Measurements from ENCODE around the gene STH. TPM values are rescaled to one million over a fixed set of nuclear protein-coding genes. Genes with fewer than 3 reads are reported as not detected.
A peak's percentile ranks its signal among the peaks of the same experiment; 100 is the strongest.

The STH gene
- total RNA-seq, 1 donor from 2014 or later = not detected

DNA sequence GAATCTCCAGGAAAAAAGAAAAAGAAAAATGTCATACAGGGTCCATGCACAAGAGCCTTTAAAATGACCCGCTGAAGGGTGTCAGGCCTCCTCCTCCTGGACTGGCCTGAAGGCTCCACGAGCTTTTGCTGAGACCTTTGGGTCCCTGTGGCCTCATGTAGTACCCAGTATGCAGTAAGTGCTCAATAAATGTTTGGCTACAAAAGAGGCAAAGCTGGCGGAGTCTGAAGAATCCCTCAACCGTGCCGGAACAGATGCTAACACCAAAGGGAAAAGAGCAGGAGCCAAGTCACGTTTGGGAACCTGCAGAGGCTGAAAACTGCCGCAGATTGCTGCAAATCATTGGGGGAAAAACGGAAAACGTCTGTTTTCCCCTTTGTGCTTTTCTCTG lies 845 bp downstream of the STH start:
- Mint-ChIP-seq H3K27me3 (ENCODE audit: low read depth) (no peaks in the 10 kb centered on the region), H3K4me1 (ENCODE audit: low read depth) (peaks cover 18% of the 10 kb centered on the region), H3K36me3 (ENCODE audit: low read depth) (no peaks in the 10 kb centered on the region), H3K27ac (ENCODE audit: unreplicated experiment) (no peak overlapping the region), H3K9me3 (ENCODE audit: low read depth) (no peaks in the 10 kb centered on the region), H3K4me3 (ENCODE audit: unreplicated experiment) (no peak overlapping the region)
- TF ChIP-seq, protein P1, sequence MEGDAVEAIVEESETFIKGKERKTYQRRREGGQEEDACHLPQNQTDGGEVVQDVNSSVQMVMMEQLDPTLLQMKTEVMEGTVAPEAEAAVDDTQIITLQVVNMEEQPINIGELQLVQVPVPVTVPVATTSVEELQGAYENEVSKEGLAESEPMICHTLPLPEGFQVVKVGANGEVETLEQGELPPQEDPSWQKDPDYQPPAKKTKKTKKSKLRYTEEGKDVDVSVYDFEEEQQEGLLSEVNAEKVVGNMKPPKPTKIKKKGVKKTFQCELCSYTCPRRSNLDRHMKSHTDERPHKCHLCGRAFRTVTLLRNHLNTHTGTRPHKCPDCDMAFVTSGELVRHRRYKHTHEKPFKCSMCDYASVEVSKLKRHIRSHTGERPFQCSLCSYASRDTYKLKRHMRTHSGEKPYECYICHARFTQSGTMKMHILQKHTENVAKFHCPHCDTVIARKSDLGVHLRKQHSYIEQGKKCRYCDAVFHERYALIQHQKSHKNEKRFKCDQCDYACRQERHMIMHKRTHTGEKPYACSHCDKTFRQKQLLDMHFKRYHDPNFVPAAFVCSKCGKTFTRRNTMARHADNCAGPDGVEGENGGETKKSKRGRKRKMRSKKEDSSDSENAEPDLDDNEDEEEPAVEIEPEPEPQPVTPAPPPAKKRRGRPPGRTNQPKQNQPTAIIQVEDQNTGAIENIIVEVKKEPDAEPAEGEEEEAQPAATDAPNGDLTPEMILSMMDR (IDR thresholded peaks at IDR 0.05) = no peak
- DNase-seq (ENCODE audit: low spot score) = no peak

DNA sequence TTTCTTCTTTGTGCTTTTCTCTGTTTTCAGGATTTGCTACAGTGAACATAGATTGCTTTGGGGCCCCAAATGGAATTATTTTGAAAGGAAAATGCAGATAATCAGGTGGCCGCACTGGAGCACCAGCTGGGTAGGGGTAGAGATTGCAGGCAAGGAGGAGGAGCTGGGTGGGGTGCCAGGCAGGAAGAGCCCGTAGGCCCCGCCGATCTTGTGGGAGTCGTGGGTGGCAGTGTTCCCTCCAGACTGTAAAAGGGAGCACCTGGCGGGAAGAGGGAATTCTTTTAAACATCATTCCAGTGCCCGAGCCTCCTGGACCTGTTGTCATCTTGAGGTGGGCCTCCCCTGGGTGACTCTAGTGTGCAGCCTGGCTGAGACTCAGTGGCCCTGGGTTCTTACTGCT lies 1.2 kb downstream of the STH start:
- TF ChIP-seq, protein P1 (IDR thresholded peaks at IDR 0.05) = no peak
- Mint-ChIP-seq H3K36me3 (ENCODE audit: low read depth) (no peaks in the 10 kb centered on the region), H3K9me3 (ENCODE audit: low read depth) (no peaks in the 10 kb centered on the region), H3K4me3 (ENCODE audit: unreplicated experiment) (no peak overlapping the region), H3K4me1 (ENCODE audit: low read depth) (peaks cover 18% of the 10 kb centered on the region), H3K27ac (ENCODE audit: unreplicated experiment) (no peak overlapping the region), H3K27me3 (ENCODE audit: low read depth) (no peaks in the 10 kb centered on the region)
- no peak for DNase-seq (ENCODE audit: low spot score)

DNA sequence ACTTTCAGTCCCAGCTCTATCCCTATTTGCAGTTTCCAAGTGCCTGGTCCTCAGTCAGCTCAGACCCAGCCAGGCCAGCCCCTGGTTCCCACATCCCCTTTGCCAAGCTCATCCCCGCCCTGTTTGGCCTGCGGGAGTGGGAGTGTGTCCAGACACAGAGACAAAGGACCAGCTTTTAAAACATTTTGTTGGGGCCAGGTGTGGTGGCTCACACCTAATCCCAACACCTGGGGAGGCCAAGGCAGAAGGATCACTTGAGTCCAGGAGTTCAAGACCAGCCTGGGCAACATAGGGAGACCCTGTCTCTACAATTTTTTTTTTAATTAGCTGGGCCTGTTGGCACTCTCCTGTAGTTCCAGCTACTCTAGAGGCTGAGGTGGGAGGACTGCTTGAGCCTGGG lies 1.7 kb downstream of the STH start:
- H3K9me3 Mint-ChIP-seq (ENCODE audit: low read depth) = no peaks in the 10 kb centered on the region
- H3K4me3 Mint-ChIP-seq (ENCODE audit: unreplicated experiment) = no peak overlapping the region
- TF ChIP-seq, protein P1 (IDR thresholded peaks at IDR 0.05) = no peak
- H3K27ac Mint-ChIP-seq (ENCODE audit: unreplicated experiment) = no peak overlapping the region
- H3K36me3 Mint-ChIP-seq (ENCODE audit: low read depth) = no peaks in the 10 kb centered on the region
- no peaks in the 10 kb centered on the region for H3K27me3 Mint-ChIP-seq (ENCODE audit: low read depth)
- peaks cover 18% of the 10 kb centered on the region for H3K4me1 Mint-ChIP-seq (ENCODE audit: low read depth)
- no peak for DNase-seq (ENCODE audit: low spot score)

DNA sequence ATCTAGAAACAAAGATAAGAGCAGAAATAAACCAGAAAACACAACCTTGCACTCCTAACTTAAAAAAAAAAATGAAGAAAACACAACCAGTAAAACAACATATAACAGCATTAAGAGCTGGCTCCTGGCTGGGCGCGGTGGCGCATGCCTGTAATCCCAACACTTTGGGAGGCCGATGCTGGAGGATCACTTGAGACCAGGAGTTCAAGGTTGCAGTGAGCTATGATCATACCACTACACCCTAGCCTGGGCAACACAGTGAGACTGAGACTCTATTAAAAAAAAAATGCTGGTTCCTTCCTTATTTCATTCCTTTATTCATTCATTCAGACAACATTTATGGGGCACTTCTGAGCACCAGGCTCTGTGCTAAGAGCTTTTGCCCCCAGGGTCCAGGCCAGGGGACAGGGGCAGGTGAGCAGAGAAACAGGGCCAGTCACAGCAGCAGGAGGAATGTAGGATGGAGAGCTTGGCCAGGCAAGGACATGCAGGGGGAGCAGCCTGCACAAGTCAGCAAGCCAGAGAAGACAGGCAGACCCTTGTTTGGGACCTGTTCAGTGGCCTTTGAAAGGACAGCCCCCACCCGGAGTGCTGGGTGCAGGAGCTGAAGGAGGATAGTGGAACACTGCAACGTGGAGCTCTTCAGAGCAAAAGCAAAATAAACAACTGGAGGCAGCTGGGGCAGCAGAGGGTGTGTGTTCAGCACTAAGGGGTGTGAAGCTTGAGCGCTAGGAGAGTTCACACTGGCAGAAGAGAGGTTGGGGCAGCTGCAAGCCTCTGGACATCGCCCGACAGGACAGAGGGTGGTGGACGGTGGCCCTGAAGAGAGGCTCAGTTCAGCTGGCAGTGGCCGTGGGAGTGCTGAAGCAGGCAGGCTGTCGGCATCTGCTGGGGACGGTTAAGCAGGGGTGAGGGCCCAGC lies 2.6 kb downstream of the STH start:
- Mint-ChIP-seq H3K27ac (ENCODE audit: unreplicated experiment) (no peak overlapping the region), H3K4me3 (ENCODE audit: unreplicated experiment) (no peak overlapping the region), H3K27me3 (ENCODE audit: low read depth) (no peaks in the 10 kb centered on the region), H3K9me3 (ENCODE audit: low read depth) (no peaks in the 10 kb centered on the region), H3K4me1 (ENCODE audit: low read depth) (peaks cover 18% of the 10 kb centered on the region), H3K36me3 (ENCODE audit: low read depth) (no peaks in the 10 kb centered on the region)
- DNase-seq (ENCODE audit: low spot score) = no peak
- TF ChIP-seq, protein P1 (IDR thresholded peaks at IDR 0.05) = no peak

DNA sequence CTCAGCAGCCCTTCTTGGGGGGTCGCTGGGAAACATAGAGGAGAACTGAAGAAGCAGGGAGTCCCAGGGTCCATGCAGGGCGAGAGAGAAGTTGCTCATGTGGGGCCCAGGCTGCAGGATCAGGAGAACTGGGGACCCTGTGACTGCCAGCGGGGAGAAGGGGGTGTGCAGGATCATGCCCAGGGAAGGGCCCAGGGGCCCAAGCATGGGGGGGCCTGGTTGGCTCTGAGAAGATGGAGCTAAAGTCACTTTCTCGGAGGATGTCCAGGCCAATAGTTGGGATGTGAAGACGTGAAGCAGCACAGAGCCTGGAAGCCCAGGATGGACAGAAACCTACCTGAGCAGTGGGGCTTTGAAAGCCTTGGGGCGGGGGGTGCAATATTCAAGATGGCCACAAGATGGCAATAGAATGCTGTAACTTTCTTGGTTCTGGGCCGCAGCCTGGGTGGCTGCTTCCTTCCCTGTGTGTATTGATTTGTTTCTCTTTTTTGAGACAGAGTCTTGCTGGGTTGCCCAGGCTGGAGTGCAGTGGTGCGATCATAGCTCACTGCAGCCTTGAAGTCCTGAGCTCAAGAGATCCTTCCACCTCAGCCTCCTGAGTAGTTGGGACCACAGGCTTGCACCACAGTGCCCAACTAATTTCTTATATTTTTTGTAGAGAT lies 3.4 kb downstream of the STH start:
- Mint-ChIP-seq H3K27me3 (ENCODE audit: low read depth) (no peaks in the 10 kb centered on the region), H3K36me3 (ENCODE audit: low read depth) (no peaks in the 10 kb centered on the region), H3K4me1 (ENCODE audit: low read depth) (peaks cover 18% of the 10 kb centered on the region), H3K9me3 (ENCODE audit: low read depth) (no peaks in the 10 kb centered on the region), H3K27ac (ENCODE audit: unreplicated experiment) (no peak overlapping the region), H3K4me3 (ENCODE audit: unreplicated experiment) (no peak overlapping the region)
- no peak for DNase-seq (ENCODE audit: low spot score)
- TF ChIP-seq, protein P1 (IDR thresholded peaks at IDR 0.05) = peak; percentile 93
